Measurements from ENCODE around the gene BROX.

- no peak for TF ChIP-seq POLR2A (IDR thresholded peaks at IDR 0.05)
- TF ChIP-seq, protein P1, sequence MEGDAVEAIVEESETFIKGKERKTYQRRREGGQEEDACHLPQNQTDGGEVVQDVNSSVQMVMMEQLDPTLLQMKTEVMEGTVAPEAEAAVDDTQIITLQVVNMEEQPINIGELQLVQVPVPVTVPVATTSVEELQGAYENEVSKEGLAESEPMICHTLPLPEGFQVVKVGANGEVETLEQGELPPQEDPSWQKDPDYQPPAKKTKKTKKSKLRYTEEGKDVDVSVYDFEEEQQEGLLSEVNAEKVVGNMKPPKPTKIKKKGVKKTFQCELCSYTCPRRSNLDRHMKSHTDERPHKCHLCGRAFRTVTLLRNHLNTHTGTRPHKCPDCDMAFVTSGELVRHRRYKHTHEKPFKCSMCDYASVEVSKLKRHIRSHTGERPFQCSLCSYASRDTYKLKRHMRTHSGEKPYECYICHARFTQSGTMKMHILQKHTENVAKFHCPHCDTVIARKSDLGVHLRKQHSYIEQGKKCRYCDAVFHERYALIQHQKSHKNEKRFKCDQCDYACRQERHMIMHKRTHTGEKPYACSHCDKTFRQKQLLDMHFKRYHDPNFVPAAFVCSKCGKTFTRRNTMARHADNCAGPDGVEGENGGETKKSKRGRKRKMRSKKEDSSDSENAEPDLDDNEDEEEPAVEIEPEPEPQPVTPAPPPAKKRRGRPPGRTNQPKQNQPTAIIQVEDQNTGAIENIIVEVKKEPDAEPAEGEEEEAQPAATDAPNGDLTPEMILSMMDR (IDR thresholded peaks at IDR 0.05), result no peak
Measured at GRCh38 chr1:222777463-222777862, 65.1 kb downstream of the BROX start.

All from lower leg skin (tissue), 3 donors.